SH-SY5Y (cell line): ENCODE results near the gene PPP2R5A.

ENCODE experiments used
- GATA2 ChIP-seq: IDR thresholded peaks from 2 replicates; pipeline ENCODE4 v1.6.1; 2011; ENCODE audit warnings: mild to moderate bottlenecking, low read depth, low read length
- GATA3 ChIP-seq: IDR thresholded peaks from 2 replicates; pipeline ENCODE4 v1.6.1; 2011; ENCODE audit warnings: low read depth, mild to moderate bottlenecking, low read length, moderate library complexity

- TF ChIP-seq GATA3, result no peak
- TF ChIP-seq GATA2, result no peak
Observed at GRCh38 chr1:212244441-212244840, 40.8 kb upstream of the PPP2R5A start.
